Smooth muscle cell of the brain vasculature (primary cell): Measurements from ENCODE around the gene CACFD1.

Experiments used
- DNase-seq: peaks from one replicate; pipeline ENCODE4 v3.0.0-alpha.2; 2012; ENCODE audit warnings: low read depth, low spot score

The CACFD1 gene

GRCh38 chr9:133459476-133460404 is at the start of gene CACFD1:
Gene CACFD1, plus strand, starts transcription at chr9:133459978. Its CDS starts 89 bp downstream, at chr9:133460067.
- DNase-seq, result peak; percentile 80

- no peak for DNase-seq
Measured at GRCh38 chr9:133415170-133415569, 44.6 kb upstream of the CACFD1 start.

GRCh38 chr9:133417541-133418461 is 42.0 kb upstream of the CACFD1 start, which contains the start of gene REXO4:
Gene REXO4, minus strand, starts transcription at chr9:133418010. Its CDS starts 166 bp downstream, at chr9:133417844.
- peak; percentile 66 for DNase-seq

- no peak for DNase-seq
Measured at GRCh38 chr9:133419005-133419404, 40.8 kb upstream of the CACFD1 start.

GRCh38 chr9:133420392-133420827 is 39.4 kb upstream of the CACFD1 start:
- no peak for DNase-seq

- no peak for DNase-seq
Measured at GRCh38 chr9:133421615-133422542, 37.9 kb upstream of the CACFD1 start, which contains the start of gene ADAMTS13. Gene ADAMTS13, plus strand, starts transcription at chr9:133422367. Its CDS starts 77 bp downstream, at chr9:133422444.

- DNase-seq, result no peak
Measured at GRCh38 chr9:133423216-133423615, 36.6 kb upstream of the CACFD1 start.

GRCh38 chr9:133424187-133424586 is 35.6 kb upstream of the CACFD1 start:
- DNase-seq, result no peak

- DNase-seq, result no peak
Measured at GRCh38 chr9:133425049-133425632, 34.6 kb upstream of the CACFD1 start.

- no peak for DNase-seq
Measured at GRCh38 chr9:133426011-133426410, 33.8 kb upstream of the CACFD1 start.

GRCh38 chr9:133427658-133428348 is 32.0 kb upstream of the CACFD1 start:
- DNase-seq, result no peak

- no peak for DNase-seq
Measured at GRCh38 chr9:133428617-133429101, 31.1 kb upstream of the CACFD1 start.

- DNase-seq, result no peak
Measured at GRCh38 chr9:133429214-133429613, 30.6 kb upstream of the CACFD1 start.

- no peak for DNase-seq
Measured at GRCh38 chr9:133429641-133430161, 30.1 kb upstream of the CACFD1 start.

GRCh38 chr9:133430244-133430643 is 29.5 kb upstream of the CACFD1 start:
- DNase-seq, result no peak

GRCh38 chr9:133433351-133433843 is 26.4 kb upstream of the CACFD1 start:
- DNase-seq, result no peak

- DNase-seq, result no peak
Measured at GRCh38 chr9:133436681-133437080, 23.1 kb upstream of the CACFD1 start.

- no peak for DNase-seq
Measured at GRCh38 chr9:133437753-133438531, 21.8 kb upstream of the CACFD1 start.
